ENCODE measurements around the gene RINT1. TPM values are rescaled to one million over a fixed set of nuclear protein-coding genes. Genes with fewer than 3 reads are reported as not detected.

The RINT1 gene
- total and polyA plus RNA-seq, 2 of the 13 experiments (the other 11 are each of a cell fraction or from before 2014, with no cell fraction given) = 14.7 to 19.3 TPM

DNA sequence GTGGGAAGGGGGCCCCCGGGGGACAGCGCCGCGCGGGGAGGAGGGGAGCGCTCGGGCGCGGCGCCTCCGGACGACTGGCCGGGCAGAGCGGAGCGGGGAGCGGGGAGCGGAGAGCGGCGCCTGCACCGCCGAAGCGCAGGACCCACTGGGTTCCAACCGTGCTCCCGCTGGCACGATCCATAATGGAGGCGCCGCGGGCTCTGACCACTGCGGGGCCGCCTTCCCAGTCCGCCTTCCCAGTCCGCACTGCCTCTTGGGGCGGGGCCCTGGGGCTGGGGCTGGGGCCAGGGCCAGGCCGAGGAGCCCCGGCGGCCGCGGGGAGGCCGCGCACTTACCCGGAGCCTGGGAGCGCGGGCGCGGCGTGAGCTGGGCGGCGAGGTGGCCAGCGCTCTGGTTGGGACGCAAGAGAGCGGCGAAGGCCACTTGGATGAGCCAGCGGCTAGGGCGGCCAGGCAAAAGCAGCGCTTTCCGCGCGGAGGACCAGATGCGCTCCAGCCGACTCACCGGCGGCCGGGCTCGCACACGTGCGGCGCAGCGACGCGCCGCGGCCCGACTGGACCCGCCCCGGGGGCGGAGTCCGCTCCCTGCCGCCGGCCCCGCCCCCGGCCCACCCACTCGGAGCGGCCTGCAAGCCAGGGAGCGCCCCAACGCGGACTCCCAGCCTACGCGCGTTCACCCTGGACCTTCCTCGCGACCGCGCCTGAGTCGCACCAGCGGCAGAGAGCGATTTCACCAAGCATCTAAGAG, 10.1 kb upstream of the RINT1 start, which contains the start of gene PUS7 (continued):
- no peak for TF ChIP-seq NFE2L1 (CRISPR knock-in tag; IDR thresholded peaks at IDR 0.05; ENCODE audit: borderline replicate concordance)
- TF ChIP-seq, protein P1, sequence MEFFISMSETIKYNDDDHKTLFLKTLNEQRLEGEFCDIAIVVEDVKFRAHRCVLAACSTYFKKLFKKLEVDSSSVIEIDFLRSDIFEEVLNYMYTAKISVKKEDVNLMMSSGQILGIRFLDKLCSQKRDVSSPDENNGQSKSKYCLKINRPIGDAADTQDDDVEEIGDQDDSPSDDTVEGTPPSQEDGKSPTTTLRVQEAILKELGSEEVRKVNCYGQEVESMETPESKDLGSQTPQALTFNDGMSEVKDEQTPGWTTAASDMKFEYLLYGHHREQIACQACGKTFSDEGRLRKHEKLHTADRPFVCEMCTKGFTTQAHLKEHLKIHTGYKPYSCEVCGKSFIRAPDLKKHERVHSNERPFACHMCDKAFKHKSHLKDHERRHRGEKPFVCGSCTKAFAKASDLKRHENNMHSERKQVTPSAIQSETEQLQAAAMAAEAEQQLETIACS (CRISPR knock-in tag; IDR thresholded peaks at IDR 0.05) = peak; percentile 88
- TF ChIP-seq ZNF138 (CRISPR knock-in tag; IDR thresholded peaks at IDR 0.05; ENCODE audit: low read depth) = 0 out of 2 replicates have a peak, but pooled peaks have one; percentile 44
- TF ChIP-seq ZFY (CRISPR knock-in tag; IDR thresholded peaks at IDR 0.05) = peak; percentile 99
- TF ChIP-seq, protein P2, sequence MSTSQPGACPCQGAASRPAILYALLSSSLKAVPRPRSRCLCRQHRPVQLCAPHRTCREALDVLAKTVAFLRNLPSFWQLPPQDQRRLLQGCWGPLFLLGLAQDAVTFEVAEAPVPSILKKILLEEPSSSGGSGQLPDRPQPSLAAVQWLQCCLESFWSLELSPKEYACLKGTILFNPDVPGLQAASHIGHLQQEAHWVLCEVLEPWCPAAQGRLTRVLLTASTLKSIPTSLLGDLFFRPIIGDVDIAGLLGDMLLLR (CRISPR knock-in tag; IDR thresholded peaks at IDR 0.05) = peak; percentile 83; the same call in 1 of the 2 replicates
- TF ChIP-seq ZNF446 (CRISPR knock-in tag; IDR thresholded peaks at IDR 0.05) = no peak
- no peak for TF ChIP-seq PRPF4 (IDR thresholded peaks at IDR 0.05; ENCODE audit: low read depth, low read length, poor library complexity, severe bottlenecking)
- TF ChIP-seq, protein P3, sequence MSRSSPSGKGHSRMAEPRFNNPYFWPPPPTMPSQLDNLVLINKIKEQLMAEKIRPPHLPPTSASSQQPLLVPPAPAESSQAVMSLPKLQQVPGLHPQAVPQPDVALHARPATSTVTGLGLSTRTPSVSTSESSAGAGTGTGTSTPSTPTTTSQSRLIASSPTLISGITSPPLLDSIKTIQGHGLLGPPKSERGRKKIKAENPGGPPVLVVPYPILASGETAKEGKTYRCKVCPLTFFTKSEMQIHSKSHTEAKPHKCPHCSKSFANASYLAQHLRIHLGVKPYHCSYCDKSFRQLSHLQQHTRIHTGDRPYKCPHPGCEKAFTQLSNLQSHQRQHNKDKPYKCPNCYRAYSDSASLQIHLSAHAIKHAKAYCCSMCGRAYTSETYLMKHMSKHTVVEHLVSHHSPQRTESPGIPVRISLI (CRISPR knock-in tag; IDR thresholded peaks at IDR 0.05; ENCODE audit: borderline replicate concordance) = no peak
- TF ChIP-seq ZNF773 (CRISPR knock-in tag; IDR thresholded peaks at IDR 0.05; ENCODE audit: borderline replicate concordance) = peak; percentile 40; the same call in 1 of the 2 replicates
- TF ChIP-seq NFIC (IDR thresholded peaks at IDR 0.05; ENCODE audit: low read length) = no peak
- TF ChIP-seq, protein P4, sequence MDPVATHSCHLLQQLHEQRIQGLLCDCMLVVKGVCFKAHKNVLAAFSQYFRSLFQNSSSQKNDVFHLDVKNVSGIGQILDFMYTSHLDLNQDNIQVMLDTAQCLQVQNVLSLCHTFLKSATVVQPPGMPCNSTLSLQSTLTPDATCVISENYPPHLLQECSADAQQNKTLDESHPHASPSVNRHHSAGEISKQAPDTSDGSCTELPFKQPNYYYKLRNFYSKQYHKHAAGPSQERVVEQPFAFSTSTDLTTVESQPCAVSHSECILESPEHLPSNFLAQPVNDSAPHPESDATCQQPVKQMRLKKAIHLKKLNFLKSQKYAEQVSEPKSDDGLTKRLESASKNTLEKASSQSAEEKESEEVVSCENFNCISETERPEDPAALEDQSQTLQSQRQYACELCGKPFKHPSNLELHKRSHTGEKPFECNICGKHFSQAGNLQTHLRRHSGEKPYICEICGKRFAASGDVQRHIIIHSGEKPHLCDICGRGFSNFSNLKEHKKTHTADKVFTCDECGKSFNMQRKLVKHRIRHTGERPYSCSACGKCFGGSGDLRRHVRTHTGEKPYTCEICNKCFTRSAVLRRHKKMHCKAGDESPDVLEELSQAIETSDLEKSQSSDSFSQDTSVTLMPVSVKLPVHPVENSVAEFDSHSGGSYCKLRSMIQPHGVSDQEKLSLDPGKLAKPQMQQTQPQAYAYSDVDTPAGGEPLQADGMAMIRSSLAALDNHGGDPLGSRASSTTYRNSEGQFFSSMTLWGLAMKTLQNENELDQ (CRISPR knock-in tag; IDR thresholded peaks at IDR 0.05; ENCODE audit: borderline replicate concordance) = no peak
- TF ChIP-seq ELF4 (CRISPR knock-in tag; IDR thresholded peaks at IDR 0.05; ENCODE audit: borderline replicate concordance) = no peak
- TF ChIP-seq TAF1 (CRISPR knock-in tag; IDR thresholded peaks at IDR 0.05) = peak; percentile 51
- no peak for TF ChIP-seq ZMYM2 (CRISPR knock-in tag; IDR thresholded peaks at IDR 0.05)
- TF ChIP-seq BRD4 (CRISPR knock-in tag; IDR thresholded peaks at IDR 0.05) = peak; percentile 77; the same call in 1 of the 2 replicates
- TF ChIP-seq ONECUT2 (CRISPR knock-in tag; IDR thresholded peaks at IDR 0.05) = no peak; the same call in 1 of the 2 replicates
- no peak for TF ChIP-seq RELA (CRISPR knock-in tag; IDR thresholded peaks at IDR 0.05)
- TF ChIP-seq REL (CRISPR knock-in tag; conservative IDR thresholded peaks at IDR 0.05) = 0 out of 2 replicates have a peak, but pooled peaks have one; percentile 5
- TF ChIP-seq ZNF121 (CRISPR knock-in tag; IDR thresholded peaks at IDR 0.05) = peak; percentile 41; the same call in 1 of the 2 replicates
- no peak for TF ChIP-seq ZNF30 (CRISPR knock-in tag; IDR thresholded peaks at IDR 0.05)
- no peak for TF ChIP-seq TBX3 (IDR thresholded peaks at IDR 0.05; ENCODE audit: borderline replicate concordance)
